ENCODE data around the gene ARL6IP4.

GRCh38 chr12:122995503-122996187 is 15.2 kb downstream of the ARL6IP4 start:
- TF ChIP-seq EZH2 (IDR thresholded peaks at IDR 0.05; ENCODE audit: low read length, missing control alignments) (no peak), CTCF (conservative IDR thresholded peaks at IDR 0.05 in 1 of 2, IDR thresholded peaks at IDR 0.05 in 1 of 2; ENCODE audit: low read depth in 1 of 2, low read length in 2 of 2) (no peak)

Data from fibroblast of lung (primary cell).